Measurements from ENCODE around the gene ASB1.
"Not testable (repeated sequence)": the region's sequence is repeated elsewhere in the genome, so short reads cannot be mapped to it uniquely, and the experiment has no call there.

ASB1 gene

GRCh38 chr2:238401551-238401950 lies 25.2 kb upstream of the ASB1 start:
- H3K4me3 ChIP-seq (ENCODE audit: low read depth, low read length, poor library complexity, severe bottlenecking), result no peak overlapping the region
- no peak overlapping the region for H2AFZ ChIP-seq (ENCODE audit: low read length)
- H3K79me2 ChIP-seq (ENCODE audit: insufficient read depth, low read length), result no peaks in the 10 kb centered on the region
- H3K27ac ChIP-seq (ENCODE audit: low read depth, low read length, poor library complexity, severe bottlenecking), result no peak overlapping the region
- no peaks in the 10 kb centered on the region for H3K9me2 ChIP-seq (ENCODE audit: low read depth, low read length)
- no peak overlapping the region for H3K4me2 ChIP-seq (ENCODE audit: low read length)
- H3K4me1 ChIP-seq (ENCODE audit: insufficient read depth, low read length, severe bottlenecking), result no peaks in the 10 kb centered on the region
- H3K36me3 ChIP-seq (ENCODE audit: insufficient read depth, low read length), result no peaks in the 10 kb centered on the region
- no peak for TF ChIP-seq EZH2 (IDR thresholded peaks at IDR 0.05; ENCODE audit: borderline replicate concordance, low read length)
- TF ChIP-seq, protein P1, sequence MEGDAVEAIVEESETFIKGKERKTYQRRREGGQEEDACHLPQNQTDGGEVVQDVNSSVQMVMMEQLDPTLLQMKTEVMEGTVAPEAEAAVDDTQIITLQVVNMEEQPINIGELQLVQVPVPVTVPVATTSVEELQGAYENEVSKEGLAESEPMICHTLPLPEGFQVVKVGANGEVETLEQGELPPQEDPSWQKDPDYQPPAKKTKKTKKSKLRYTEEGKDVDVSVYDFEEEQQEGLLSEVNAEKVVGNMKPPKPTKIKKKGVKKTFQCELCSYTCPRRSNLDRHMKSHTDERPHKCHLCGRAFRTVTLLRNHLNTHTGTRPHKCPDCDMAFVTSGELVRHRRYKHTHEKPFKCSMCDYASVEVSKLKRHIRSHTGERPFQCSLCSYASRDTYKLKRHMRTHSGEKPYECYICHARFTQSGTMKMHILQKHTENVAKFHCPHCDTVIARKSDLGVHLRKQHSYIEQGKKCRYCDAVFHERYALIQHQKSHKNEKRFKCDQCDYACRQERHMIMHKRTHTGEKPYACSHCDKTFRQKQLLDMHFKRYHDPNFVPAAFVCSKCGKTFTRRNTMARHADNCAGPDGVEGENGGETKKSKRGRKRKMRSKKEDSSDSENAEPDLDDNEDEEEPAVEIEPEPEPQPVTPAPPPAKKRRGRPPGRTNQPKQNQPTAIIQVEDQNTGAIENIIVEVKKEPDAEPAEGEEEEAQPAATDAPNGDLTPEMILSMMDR (IDR thresholded peaks at IDR 0.05; ENCODE audit: low read length), result no peak
- H3K9ac ChIP-seq (ENCODE audit: low read length), result no peak overlapping the region
- no peaks in the 10 kb centered on the region for H3K27me3 ChIP-seq (ENCODE audit: insufficient read depth, low read length)
- no peaks in the 10 kb centered on the region for H4K20me1 ChIP-seq (ENCODE audit: insufficient read depth, low read length)
- H3K9me3 ChIP-seq (ENCODE audit: low read length), result no peaks in the 10 kb centered on the region
- no peaks in the 10 kb centered on the region for H3F3A ChIP-seq (ENCODE audit: insufficient read depth, low read length)

DNA sequence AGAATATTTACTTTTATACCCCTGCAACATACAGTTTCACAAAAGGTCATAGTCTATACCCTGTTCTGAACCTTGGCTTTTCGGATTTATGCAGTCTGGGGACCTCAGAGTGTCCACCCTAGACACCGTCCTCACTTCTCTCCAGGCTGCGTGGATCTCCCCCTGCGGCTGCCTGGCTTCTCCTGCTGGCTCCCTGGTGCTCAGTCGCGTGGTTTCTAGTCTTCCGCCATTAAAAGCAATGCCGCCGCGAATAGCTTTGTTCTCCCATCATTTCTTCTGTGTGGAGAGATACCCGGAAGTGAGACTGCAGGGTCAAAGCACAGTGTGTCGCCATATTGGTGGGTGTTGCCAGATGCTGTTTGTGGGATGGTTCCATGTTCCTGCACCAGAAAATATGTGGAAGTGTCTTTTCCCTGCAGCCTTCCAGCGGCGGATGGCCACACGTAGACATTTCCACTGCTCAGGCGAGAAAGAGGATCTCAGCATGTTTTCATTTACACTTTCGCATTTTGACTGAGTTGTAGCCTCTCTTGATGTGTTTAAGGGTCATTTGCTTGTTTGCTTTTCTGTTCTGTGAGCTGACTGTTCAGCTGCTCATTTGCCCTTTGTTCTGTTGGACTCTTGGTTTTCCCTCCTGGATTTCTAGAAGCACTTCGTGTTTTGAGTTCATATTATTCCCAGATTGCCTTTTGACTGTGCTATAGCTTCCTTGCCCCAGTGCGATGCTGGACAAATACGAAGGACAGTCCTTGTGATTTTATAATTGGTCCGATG lies 22.9 kb upstream of the ASB1 start:
- H3K4me3 ChIP-seq (ENCODE audit: low read depth, low read length, poor library complexity, severe bottlenecking), result no peak overlapping the region
- no peak overlapping the region for H3K9ac ChIP-seq (ENCODE audit: low read length)
- no peak overlapping the region for H3K4me2 ChIP-seq (ENCODE audit: low read length)
- no peaks in the 10 kb centered on the region for H3F3A ChIP-seq (ENCODE audit: insufficient read depth, low read length)
- TF ChIP-seq, protein P1 (IDR thresholded peaks at IDR 0.05; ENCODE audit: low read length), result no peak
- no peaks in the 10 kb centered on the region for H3K36me3 ChIP-seq (ENCODE audit: insufficient read depth, low read length)
- no peaks in the 10 kb centered on the region for H3K9me2 ChIP-seq (ENCODE audit: low read depth, low read length)
- no peaks in the 10 kb centered on the region for H3K4me1 ChIP-seq (ENCODE audit: insufficient read depth, low read length, severe bottlenecking)
- H3K79me2 ChIP-seq (ENCODE audit: insufficient read depth, low read length), result no peaks in the 10 kb centered on the region
- no peaks in the 10 kb centered on the region for H3K9me3 ChIP-seq (ENCODE audit: low read length)
- H3K27me3 ChIP-seq (ENCODE audit: insufficient read depth, low read length), result no peaks in the 10 kb centered on the region
- no peak overlapping the region for H3K27ac ChIP-seq (ENCODE audit: low read depth, low read length, poor library complexity, severe bottlenecking)
- no peaks in the 10 kb centered on the region for H4K20me1 ChIP-seq (ENCODE audit: insufficient read depth, low read length)
- no peak overlapping the region for H2AFZ ChIP-seq (ENCODE audit: low read length)

- TF ChIP-seq EZH2 (IDR thresholded peaks at IDR 0.05; ENCODE audit: borderline replicate concordance, low read length), result no peak
- TF ChIP-seq, protein P1 (IDR thresholded peaks at IDR 0.05; ENCODE audit: low read length), result no peak
- Histone ChIP-seq H3K4me3 (ENCODE audit: low read depth, low read length, poor library complexity, severe bottlenecking) (no peak overlapping the region), H3K9me3 (ENCODE audit: low read length) (no peaks in the 10 kb centered on the region), H3K79me2 (ENCODE audit: insufficient read depth, low read length) (no peaks in the 10 kb centered on the region), H3K36me3 (ENCODE audit: insufficient read depth, low read length) (no peaks in the 10 kb centered on the region), H3K9me2 (ENCODE audit: low read depth, low read length) (no peaks in the 10 kb centered on the region), H4K20me1 (ENCODE audit: insufficient read depth, low read length) (no peaks in the 10 kb centered on the region), H3K27me3 (ENCODE audit: insufficient read depth, low read length) (no peaks in the 10 kb centered on the region), H3K4me1 (ENCODE audit: insufficient read depth, low read length, severe bottlenecking) (no peaks in the 10 kb centered on the region), H3K4me2 (ENCODE audit: low read length) (no peak overlapping the region), H3K27ac (ENCODE audit: low read depth, low read length, poor library complexity, severe bottlenecking) (no peak overlapping the region), H2AFZ (ENCODE audit: low read length) (no peak overlapping the region), H3F3A (ENCODE audit: insufficient read depth, low read length) (no peaks in the 10 kb centered on the region), H3K9ac (ENCODE audit: low read length) (no peak overlapping the region)
Measured at GRCh38 chr2:238404406-238405216, 22.1 kb upstream of the ASB1 start.

- H3K79me2 ChIP-seq (ENCODE audit: insufficient read depth, low read length); H3K36me3 ChIP-seq (ENCODE audit: insufficient read depth, low read length); H3K9me3 ChIP-seq (ENCODE audit: low read length); H3K27ac ChIP-seq (ENCODE audit: low read depth, low read length, poor library complexity, severe bottlenecking); H3K4me1 ChIP-seq (ENCODE audit: insufficient read depth, low read length, severe bottlenecking); H3K9ac ChIP-seq (ENCODE audit: low read length); H2AFZ ChIP-seq (ENCODE audit: low read length); H3F3A ChIP-seq (ENCODE audit: insufficient read depth, low read length); H3K27me3 ChIP-seq (ENCODE audit: insufficient read depth, low read length); H3K4me3 ChIP-seq (ENCODE audit: low read depth, low read length, poor library complexity, severe bottlenecking); H4K20me1 ChIP-seq (ENCODE audit: insufficient read depth, low read length); H3K4me2 ChIP-seq (ENCODE audit: low read length); H3K9me2 ChIP-seq (ENCODE audit: low read depth, low read length): not testable (repeated sequence)
Measured at GRCh38 chr2:238405217-238405555, 21.5 kb upstream of the ASB1 start.

Measured in OCI-LY1 (cell line).